Panc1 (cell line): ENCODE measurements around the gene FPR1. TPM values are rescaled to one million over a fixed set of nuclear protein-coding genes. Genes with fewer than 3 reads are reported as not detected.

Experiments
- ATAC-seq: fragments of 200-7000 bp; cut with Tn5 transposase; 2 replicates; pipeline ENCODE4 v1.9.1; 2020; ENCODE audit warnings: mild to moderate bottlenecking, moderate library complexity
- BruUV-seq: library from RNA; stranded (reverse); fragments of 400-500 nt; replicated peaks from 2 replicates; lab custom pipeline; 2021; lab: Mats Ljungman, UMichigan
- CTCF ChIA-PET: fragments of 300-600 bp; sonication (Branson Sonifier 250); formaldehyde crosslinking; loops from one replicate; lab custom pipeline; 2022; ENCODE audit warnings: antibody characterized with exemption; lab: Charles Lee
- POLR2A ChIA-PET: fragments of 300-600 bp; sonication (Branson Sonifier 250); formaldehyde crosslinking; loops from one replicate; lab custom pipeline; 2022; ENCODE audit warnings: antibody characterized with exemption; lab: Charles Lee
- DNase-seq: peaks from one replicate; pipeline ENCODE4 v3.0.0-alpha.2; 2010; ENCODE audit warnings: low read depth, low spot score
- H3K27ac ChIP-seq: 2 replicates; pipeline ENCODE4 v1.5.1; 2011; ENCODE audit warnings: mild to moderate bottlenecking, low read length, inconsistent platforms
- H3K27me3 ChIP-seq: fragments of 200-500 bp; sonication (Bioruptor generic); 2 replicates; pipeline ENCODE4 v1.6.0; 2014; ENCODE audit warnings: low read length, inconsistent platforms; ENCODE audit not compliant: control insufficient read depth, insufficient read depth
- H3K36me3 ChIP-seq: fragments of 200-500 bp; sonication (Bioruptor generic); 2 replicates; pipeline ENCODE4 v1.5.1; 2014; ENCODE audit warnings: inconsistent platforms, mild to moderate bottlenecking, low read length, moderate library complexity; ENCODE audit not compliant: control insufficient read depth, insufficient read depth
- H3K4me1 ChIP-seq: 2 replicates; pipeline ENCODE4 v1.5.1; 2011; ENCODE audit warnings: inconsistent platforms, mild to moderate bottlenecking, low read length, moderate library complexity; ENCODE audit not compliant: control insufficient read depth, insufficient read depth
- H3K4me3 ChIP-seq, 2 experiments: 2 replicates each; pipeline ENCODE4 v1.5.1; 2011 to 2012; ENCODE audit warnings: low read depth in 2 of 2, low read length in 2 of 2, mild to moderate bottlenecking in 2 of 2, inconsistent platforms in 1 of 2, moderate library complexity in 1 of 2
- H3K9me3 ChIP-seq: fragments of 200-500 bp; sonication (Bioruptor generic); 2 replicates; pipeline ENCODE4 v1.5.1; 2014; ENCODE audit warnings: low read depth, mild to moderate bottlenecking, inconsistent platforms, low read length, moderate library complexity; ENCODE audit not compliant: control insufficient read depth, insufficient read depth
- POLR2AphosphoS5 ChIP-seq: IDR thresholded peaks from 2 replicates; pipeline ENCODE4 v1.6.1; 2012; ENCODE audit warnings: mild to moderate bottlenecking, low read depth, low read length, moderate library complexity
- SIN3A ChIP-seq: IDR thresholded peaks from 2 replicates; pipeline ENCODE4 v1.6.1; 2012; ENCODE audit warnings: low read depth, mild to moderate bottlenecking, low read length, moderate library complexity, borderline replicate concordance; ENCODE audit not compliant: insufficient read depth
- TCF7L2 ChIP-seq: IDR thresholded peaks from 2 replicates; pipeline ENCODE4 v1.6.1; 2011; ENCODE audit warnings: mild to moderate bottlenecking, low read depth, low read length, inconsistent platforms
- in situ Hi-C: cut with HindIII; loops from 2 replicates; pipeline ENCODE4 v1.10.0; 2016; ENCODE audit warnings: low sequenced_read_pairs, low pct_unique_long_range_greater_than_20kb
- intact Hi-C: fragments of 100-400 bp; cut with micrococcal nuclease; formaldehyde crosslinking; loops from one replicate; pipeline ENCODE4 v1.10.0; 2022; ENCODE audit not compliant: unreplicated experiment
- total RNA-seq: library from RNA; stranded (reverse); gene quantifications from one replicate; pipeline ENCODE4 v1.2.1, GENCODE V29; 2021; ENCODE audit not compliant: unreplicated experiment
- TF ChIP-seq, protein P1 (sequence below): fragments of 450-650 bp; IDR thresholded peaks from 2 replicates; pipeline ENCODE4 v1.5.1; 2017; ENCODE audit warnings: mild to moderate bottlenecking
- TF ChIP-seq, protein P2 (sequence below), 2 experiments: IDR thresholded peaks; 2 replicates each; pipeline ENCODE4 v1.6.1; 2011 to 2012; ENCODE audit warnings: low read depth in 2 of 2, control low read depth in 1 of 2, low read length in 1 of 2, mild to moderate bottlenecking in 1 of 2, moderate library complexity in 1 of 2; ENCODE audit not compliant: insufficient read depth in 1 of 2

Gene FPR1
- total RNA-seq, 1 experiment from 2014 or later: not detected

DNA sequence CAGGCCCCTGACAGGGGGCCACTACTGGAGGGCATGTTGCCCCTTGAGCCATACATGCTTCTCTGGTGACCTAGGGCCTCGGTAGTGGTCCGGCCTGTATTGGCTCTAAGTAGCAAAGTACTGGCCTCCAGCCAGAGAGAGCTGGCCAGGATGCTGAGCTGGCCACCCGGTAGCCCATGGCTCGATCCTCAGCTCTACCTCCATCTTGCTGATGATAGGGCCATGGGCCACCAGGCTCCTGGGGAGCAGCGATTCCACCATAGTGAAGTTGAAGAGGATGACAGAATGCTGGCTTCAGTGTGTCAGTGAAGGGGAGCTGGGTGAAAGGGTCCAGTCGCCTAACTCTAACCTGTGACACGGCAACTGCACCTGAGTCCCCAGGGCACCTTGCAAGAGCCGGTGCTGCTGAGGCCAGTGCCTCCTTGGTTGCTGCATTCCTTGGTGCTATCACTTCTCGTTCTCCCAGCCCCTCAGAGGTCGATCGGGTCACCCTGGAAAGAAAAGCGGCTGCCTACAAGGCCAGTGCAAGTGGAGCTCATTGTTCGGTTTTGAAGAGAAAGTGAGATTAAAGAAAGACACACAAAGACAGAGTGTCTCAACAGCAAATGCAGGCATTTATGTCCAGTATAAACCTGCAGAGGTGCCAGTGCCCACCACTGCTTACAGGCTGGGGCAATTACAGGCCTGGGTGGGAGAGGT lies 48.2 kb upstream of the FPR1 start:
- peak; percentile 34; the same call in 1 of the 2 replicates for ATAC-seq
- Histone ChIP-seq H3K4me1 (no peaks in the 10 kb centered on the region), H3K36me3 (no peaks in the 10 kb centered on the region), H3K9me3 (no peaks in the 10 kb centered on the region), H3K27ac (no peak overlapping the region), H3K27me3 (no peaks in the 10 kb centered on the region), H3K4me3 (no peak overlapping the region)
- BruUV-seq: no TSS peak
- DNase-seq: no peak
- intact Hi-C loops: no loop called here
- in situ Hi-C loops: no loop called here
- ChIA-PET POLR2A (no interaction called here), CTCF (interaction anchor here (1.3 kb wide), 1 partner anchor 22 kb away, joined by 3 read pairs; no protein-coding TSS in a partner anchor)
- TF ChIP-seq POLR2AphosphoS5 (no peak), SIN3A (no peak), TCF7L2 (no peak)
- TF ChIP-seq, protein P1, sequence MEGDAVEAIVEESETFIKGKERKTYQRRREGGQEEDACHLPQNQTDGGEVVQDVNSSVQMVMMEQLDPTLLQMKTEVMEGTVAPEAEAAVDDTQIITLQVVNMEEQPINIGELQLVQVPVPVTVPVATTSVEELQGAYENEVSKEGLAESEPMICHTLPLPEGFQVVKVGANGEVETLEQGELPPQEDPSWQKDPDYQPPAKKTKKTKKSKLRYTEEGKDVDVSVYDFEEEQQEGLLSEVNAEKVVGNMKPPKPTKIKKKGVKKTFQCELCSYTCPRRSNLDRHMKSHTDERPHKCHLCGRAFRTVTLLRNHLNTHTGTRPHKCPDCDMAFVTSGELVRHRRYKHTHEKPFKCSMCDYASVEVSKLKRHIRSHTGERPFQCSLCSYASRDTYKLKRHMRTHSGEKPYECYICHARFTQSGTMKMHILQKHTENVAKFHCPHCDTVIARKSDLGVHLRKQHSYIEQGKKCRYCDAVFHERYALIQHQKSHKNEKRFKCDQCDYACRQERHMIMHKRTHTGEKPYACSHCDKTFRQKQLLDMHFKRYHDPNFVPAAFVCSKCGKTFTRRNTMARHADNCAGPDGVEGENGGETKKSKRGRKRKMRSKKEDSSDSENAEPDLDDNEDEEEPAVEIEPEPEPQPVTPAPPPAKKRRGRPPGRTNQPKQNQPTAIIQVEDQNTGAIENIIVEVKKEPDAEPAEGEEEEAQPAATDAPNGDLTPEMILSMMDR: no peak
- TF ChIP-seq, protein P2, sequence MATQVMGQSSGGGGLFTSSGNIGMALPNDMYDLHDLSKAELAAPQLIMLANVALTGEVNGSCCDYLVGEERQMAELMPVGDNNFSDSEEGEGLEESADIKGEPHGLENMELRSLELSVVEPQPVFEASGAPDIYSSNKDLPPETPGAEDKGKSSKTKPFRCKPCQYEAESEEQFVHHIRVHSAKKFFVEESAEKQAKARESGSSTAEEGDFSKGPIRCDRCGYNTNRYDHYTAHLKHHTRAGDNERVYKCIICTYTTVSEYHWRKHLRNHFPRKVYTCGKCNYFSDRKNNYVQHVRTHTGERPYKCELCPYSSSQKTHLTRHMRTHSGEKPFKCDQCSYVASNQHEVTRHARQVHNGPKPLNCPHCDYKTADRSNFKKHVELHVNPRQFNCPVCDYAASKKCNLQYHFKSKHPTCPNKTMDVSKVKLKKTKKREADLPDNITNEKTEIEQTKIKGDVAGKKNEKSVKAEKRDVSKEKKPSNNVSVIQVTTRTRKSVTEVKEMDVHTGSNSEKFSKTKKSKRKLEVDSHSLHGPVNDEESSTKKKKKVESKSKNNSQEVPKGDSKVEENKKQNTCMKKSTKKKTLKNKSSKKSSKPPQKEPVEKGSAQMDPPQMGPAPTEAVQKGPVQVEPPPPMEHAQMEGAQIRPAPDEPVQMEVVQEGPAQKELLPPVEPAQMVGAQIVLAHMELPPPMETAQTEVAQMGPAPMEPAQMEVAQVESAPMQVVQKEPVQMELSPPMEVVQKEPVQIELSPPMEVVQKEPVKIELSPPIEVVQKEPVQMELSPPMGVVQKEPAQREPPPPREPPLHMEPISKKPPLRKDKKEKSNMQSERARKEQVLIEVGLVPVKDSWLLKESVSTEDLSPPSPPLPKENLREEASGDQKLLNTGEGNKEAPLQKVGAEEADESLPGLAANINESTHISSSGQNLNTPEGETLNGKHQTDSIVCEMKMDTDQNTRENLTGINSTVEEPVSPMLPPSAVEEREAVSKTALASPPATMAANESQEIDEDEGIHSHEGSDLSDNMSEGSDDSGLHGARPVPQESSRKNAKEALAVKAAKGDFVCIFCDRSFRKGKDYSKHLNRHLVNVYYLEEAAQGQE (IDR thresholded peaks at IDR 0.05; ENCODE audit: insufficient read depth in 1 of 2, low read depth in 2 of 2, low read length in 1 of 2): no peak

DNA sequence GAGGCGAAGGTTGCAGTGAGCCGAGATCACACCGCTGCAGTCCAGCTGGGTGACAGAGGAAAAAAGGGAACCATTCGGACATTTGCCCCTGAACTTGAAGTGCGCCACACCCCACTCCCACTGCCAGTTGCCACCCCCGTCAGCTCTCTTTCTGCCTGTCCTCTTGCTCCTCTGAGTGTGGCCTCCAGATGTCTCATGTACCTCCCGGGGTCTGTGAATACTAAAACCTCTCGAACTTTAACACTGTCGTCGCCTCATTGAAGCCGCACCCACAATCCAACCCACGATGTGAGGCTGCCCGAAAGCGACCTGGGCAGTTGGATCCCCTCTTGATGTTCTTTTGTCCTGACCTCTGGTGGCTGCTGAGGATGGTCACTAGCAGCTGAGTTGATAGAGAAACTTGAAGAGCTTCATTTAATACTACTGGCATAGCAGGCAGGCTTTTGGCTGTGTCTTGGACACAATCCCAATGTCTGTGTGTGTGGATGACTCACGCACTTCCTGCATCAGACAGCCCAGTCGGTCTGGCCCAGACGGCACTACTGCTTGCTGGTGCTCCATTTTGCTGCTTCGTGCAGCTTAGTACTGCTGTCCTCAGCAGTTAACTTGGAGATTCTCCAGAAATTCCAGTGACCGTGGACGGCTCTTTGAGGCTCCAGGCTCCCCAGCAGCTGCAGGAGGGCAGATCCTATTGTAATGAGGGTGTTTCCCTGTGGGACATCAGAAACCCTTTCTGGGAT lies 47.5 kb upstream of the FPR1 start:
- TF ChIP-seq POLR2AphosphoS5 (no peak), TCF7L2 (no peak), SIN3A (no peak)
- TF ChIP-seq, protein P2 (IDR thresholded peaks at IDR 0.05; ENCODE audit: insufficient read depth in 1 of 2, low read depth in 2 of 2, low read length in 1 of 2): no peak
- TF ChIP-seq, protein P1: no peak
- H3K4me1 ChIP-seq: no peaks in the 10 kb centered on the region
- H3K36me3 ChIP-seq: no peaks in the 10 kb centered on the region
- BruUV-seq: no TSS peak
- in situ Hi-C loops: no loop called here
- ChIA-PET POLR2A (interaction anchor here (0.6 kb wide), 1 partner anchor 61 kb away, joined by 9 read pairs; no protein-coding TSS in a partner anchor), CTCF (interaction anchor here (1.3 kb wide), 1 partner anchor 22 kb away, joined by 3 read pairs; no protein-coding TSS in a partner anchor)
- no peaks in the 10 kb centered on the region for H3K9me3 ChIP-seq
- no peak overlapping the region for H3K27ac ChIP-seq
- no peak overlapping the region for H3K4me3 ChIP-seq
- H3K27me3 ChIP-seq: no peaks in the 10 kb centered on the region
- intact Hi-C loops: no loop called here
- ATAC-seq (peak; percentile 94), DNase-seq (no peak)
